HepG2 (cell line): Measurements from ENCODE around the gene GLG1. TPM values are rescaled to one million over a fixed set of nuclear protein-coding genes. Genes with fewer than 3 reads are reported as not detected.

Experiments used
- ATAC-seq: fragments of 200-7000 bp; cut with Tn5 transposase; 3 replicates; pipeline ENCODE4 v1.9.1; 2020; ENCODE audit warnings: mild to moderate bottlenecking, moderate library complexity
- BruUV-seq: library from RNA; stranded (reverse); fragments of 400-500 nt; replicated peaks from 2 replicates; lab custom pipeline; 2021; lab: Mats Ljungman, UMichigan
- CTCF ChIA-PET: fragments of 300-600 bp; formaldehyde crosslinking; extraction: SDS; loops from one replicate; lab custom pipeline; 2021; ENCODE audit warnings: low total read pairs, inconsistent platforms, low intra/inter-chr PET ratio; lab: Yijun Ruan, JAX
- POLR2A ChIA-PET: fragments of 350-600 bp; sonication (Branson Sonifier 250); formaldehyde crosslinking; loops from one replicate; lab custom pipeline; 2020; ENCODE audit warnings: antibody characterized with exemption, inconsistent platforms; lab: Yijun Ruan, JAX
- DNase-seq: peaks from one replicate; pipeline ENCODE4 v3.0.0-alpha.2; 2015; ENCODE audit warnings: low spot score
- FAIRE-seq: peaks from 3 replicates; lab custom pipeline; 2011; peaks lifted over from hg19 to GRCh38; lab: Jason Lieb, UNC
- H2AFZ ChIP-seq: one replicate; pipeline ENCODE4 v1.6.1; 2011; ENCODE audit warnings: low read length, inconsistent platforms
- H3K27ac ChIP-seq: fragments of 300-600 bp; 3 replicates; pipeline ENCODE4 v1.8.0; 2011; ENCODE audit warnings: mixed run types, mild to moderate bottlenecking, mixed read lengths, low read length, inconsistent platforms; ENCODE audit not compliant: insufficient read depth; ENCODE audit errors: extremely low read length
- H3K27me3 ChIP-seq, 2 experiments: fragments of 200-600 bp in 1 of 2; 2 replicates in 1 of 2; 3 replicates in 1 of 2; pipeline versions ENCODE4 v1.6.0 to v1.8.0; 2011; ENCODE audit warnings: low read length in 2 of 2, mild to moderate bottlenecking in 2 of 2, moderate library complexity in 2 of 2, inconsistent platforms in 1 of 2; ENCODE audit not compliant: insufficient read depth in 2 of 2, control insufficient read depth in 1 of 2
- H3K36me3 ChIP-seq, 2 experiments: fragments of 200-600 bp in 1 of 2; replicated peaks in 1 of 2; 2 replicates in 1 of 2; 3 replicates in 1 of 2; pipeline versions ENCODE4 v1.5.1 to v1.8.0; 2011; ENCODE audit warnings: low read length in 2 of 2, inconsistent platforms in 1 of 2; ENCODE audit not compliant: insufficient read depth in 2 of 2, control insufficient read depth in 1 of 2
- H3K4me1 ChIP-seq: 2 replicates; pipeline ENCODE4 v1.5.1; 2012; ENCODE audit warnings: low read length, inconsistent platforms; ENCODE audit not compliant: insufficient read depth
- H3K4me2 ChIP-seq: 2 replicates; pipeline ENCODE4 v1.6.0; 2011; ENCODE audit warnings: low read depth, low read length, inconsistent platforms
- H3K4me3 ChIP-seq, 3 experiments: fragments of 200-600 bp in 1 of 3; sonication (generic), shearing (Covaris generic) in 1 of 3; replicated peaks in 1 of 3; 2 replicates each; pipeline ENCODE4 v1.5.1; 2011 to 2016; ENCODE audit warnings: low read length in 3 of 3, inconsistent platforms in 2 of 3, low read depth in 2 of 3, mild to moderate bottlenecking in 2 of 3, control low read depth in 1 of 3, mixed read lengths in 1 of 3; ENCODE audit not compliant: insufficient read depth in 1 of 3
- H3K79me2 ChIP-seq: one replicate; pipeline ENCODE4 v1.6.1; 2011; ENCODE audit warnings: low read length, inconsistent platforms; ENCODE audit not compliant: insufficient read depth
- H3K9ac ChIP-seq: 2 replicates; pipeline ENCODE4 v1.6.0; 2011; ENCODE audit warnings: mild to moderate bottlenecking, low read depth, low read length, inconsistent platforms; ENCODE audit not compliant: insufficient read depth
- H3K9me3 ChIP-seq: 2 replicates; pipeline ENCODE4 v1.5.1; 2012; ENCODE audit warnings: mild to moderate bottlenecking, low read length
- H4K20me1 ChIP-seq: 2 replicates; pipeline ENCODE4 v1.6.0; 2011; ENCODE audit warnings: inconsistent platforms, mild to moderate bottlenecking, low read length, moderate library complexity; ENCODE audit not compliant: insufficient read depth
- DMAP1 ChIP-seq: IDR thresholded peaks from 2 replicates; pipeline ENCODE4 v1.6.1; 2016
- MED8 ChIP-seq: sonication (generic); formaldehyde crosslinking; IDR thresholded peaks from 2 replicates; pipeline ENCODE4 v1.8.1; 2023; ENCODE audit warnings: mild to moderate bottlenecking, missing genetic modification reagents; ENCODE audit not compliant: insufficient replicate concordance
- MEIS1 ChIP-seq: sonication (generic); formaldehyde crosslinking; IDR thresholded peaks from 2 replicates; pipeline ENCODE4 v1.9.0; 2021; ENCODE audit warnings: mild to moderate bottlenecking, missing genetic modification reagents, moderate library complexity, borderline replicate concordance
- PAF1 ChIP-seq: IDR thresholded peaks from 2 replicates; pipeline ENCODE4 v1.6.1; 2016; ENCODE audit warnings: missing genetic modification reagents, missing compliant biosample characterization
- RARA ChIP-seq: IDR thresholded peaks from 2 replicates; pipeline ENCODE4 v1.6.1; 2016; ENCODE audit warnings: missing genetic modification reagents, missing compliant biosample characterization
- ZZZ3 ChIP-seq: sonication (generic); formaldehyde crosslinking; IDR thresholded peaks from 2 replicates; pipeline ENCODE4 v1.4.0; 2020; ENCODE audit warnings: missing genetic modification reagents, mild to moderate bottlenecking, borderline replicate concordance
- WGBS: methylation state at CpG from one replicate; pipeline ENCODE4 v1.1.6; 2017; ENCODE audit warnings: low lambda C conversion rate; 5-methylcytosine and 5-hydroxymethylcytosine counted together
- in situ Hi-C: cut with HindIII; loops from 2 replicates; pipeline ENCODE4 v1.10.0; 2017; ENCODE audit warnings: low pct_unique_long_range_greater_than_20kb; ENCODE audit not compliant: extremely low pct_ligation_motif_present
- intact Hi-C: fragments of 100-400 bp; cut with micrococcal nuclease; formaldehyde crosslinking; loops from one replicate; pipeline ENCODE4 v1.10.0; 2022; ENCODE audit not compliant: unreplicated experiment
- polyA plus RNA-seq, 8 experiments: library from polyadenylated mRNA; depleted of rRNA in 3 of 8; stranded (reverse) in 7 of 8; unstranded in 1 of 8; fragments of >200 nt; fragmentation: Illumina TruSeq in 4 of 8; extraction: Trizol in 4 of 8; gene quantifications; 2 replicates each; pipeline versions ENCODE4 v1.2.1 to v1.2.3, GENCODE V29; 2011 to 2016; ENCODE audit warnings: low read depth in 4 of 8, missing spikeins in 1 of 8, mixed read lengths in 1 of 8; ENCODE audit not compliant: insufficient read depth in 1 of 8
- total RNA-seq, 5 experiments: library from RNA; depleted of rRNA; stranded (reverse); fragments of >200 nt; fragmentation: Illumina TruSeq; extraction: Trizol; gene quantifications; 2 replicates each; pipeline ENCODE4 v1.2.3, GENCODE V29; 2016; ENCODE audit warnings: low read depth in 1 of 5
- TF ChIP-seq, protein P1 (sequence below): sonication (generic); formaldehyde crosslinking; IDR thresholded peaks from 2 replicates; pipeline ENCODE4 v1.4.0; 2020; ENCODE audit warnings: missing genetic modification reagents

Gene GLG1
- total and polyA plus RNA-seq, 2 of the 13 experiments (the other 11 are each of a cell fraction or from before 2014, with no cell fraction given), result 87.7 to 141 TPM

DNA sequence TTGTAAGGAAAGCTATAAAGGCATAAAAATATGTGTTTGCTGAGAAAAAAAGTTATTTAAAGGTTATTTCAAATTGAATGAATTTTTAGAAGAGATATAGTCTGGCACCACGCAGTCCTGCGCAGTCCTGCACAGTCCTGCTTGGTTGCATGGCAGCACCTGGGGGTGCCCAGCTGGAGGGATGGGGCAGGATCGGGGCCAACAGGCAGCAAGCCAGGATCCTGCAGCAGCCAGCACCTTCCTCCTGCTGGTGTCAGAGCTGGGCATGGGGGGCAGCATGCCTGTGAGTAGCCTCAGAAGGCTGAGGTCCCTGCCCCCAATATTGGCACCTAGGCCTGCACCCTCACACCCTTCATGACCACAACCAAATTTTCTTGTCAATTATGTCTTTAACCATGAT lies 46.0 kb downstream of the GLG1 start:
- H3K9ac ChIP-seq, result no peak overlapping the region
- WGBS, result 96% methylated on average over 3 of the region's 3 CpGs
- H4K20me1 ChIP-seq, result peaks cover 3% of the 10 kb centered on the region; the same call in 1 of the 2 replicates
- TF ChIP-seq ZZZ3, result no peak
- TF ChIP-seq PAF1 (CRISPR knock-in tag), result no peak
- no peak for TF ChIP-seq MEIS1 (CRISPR knock-in tag)
- TF ChIP-seq, protein P1, sequence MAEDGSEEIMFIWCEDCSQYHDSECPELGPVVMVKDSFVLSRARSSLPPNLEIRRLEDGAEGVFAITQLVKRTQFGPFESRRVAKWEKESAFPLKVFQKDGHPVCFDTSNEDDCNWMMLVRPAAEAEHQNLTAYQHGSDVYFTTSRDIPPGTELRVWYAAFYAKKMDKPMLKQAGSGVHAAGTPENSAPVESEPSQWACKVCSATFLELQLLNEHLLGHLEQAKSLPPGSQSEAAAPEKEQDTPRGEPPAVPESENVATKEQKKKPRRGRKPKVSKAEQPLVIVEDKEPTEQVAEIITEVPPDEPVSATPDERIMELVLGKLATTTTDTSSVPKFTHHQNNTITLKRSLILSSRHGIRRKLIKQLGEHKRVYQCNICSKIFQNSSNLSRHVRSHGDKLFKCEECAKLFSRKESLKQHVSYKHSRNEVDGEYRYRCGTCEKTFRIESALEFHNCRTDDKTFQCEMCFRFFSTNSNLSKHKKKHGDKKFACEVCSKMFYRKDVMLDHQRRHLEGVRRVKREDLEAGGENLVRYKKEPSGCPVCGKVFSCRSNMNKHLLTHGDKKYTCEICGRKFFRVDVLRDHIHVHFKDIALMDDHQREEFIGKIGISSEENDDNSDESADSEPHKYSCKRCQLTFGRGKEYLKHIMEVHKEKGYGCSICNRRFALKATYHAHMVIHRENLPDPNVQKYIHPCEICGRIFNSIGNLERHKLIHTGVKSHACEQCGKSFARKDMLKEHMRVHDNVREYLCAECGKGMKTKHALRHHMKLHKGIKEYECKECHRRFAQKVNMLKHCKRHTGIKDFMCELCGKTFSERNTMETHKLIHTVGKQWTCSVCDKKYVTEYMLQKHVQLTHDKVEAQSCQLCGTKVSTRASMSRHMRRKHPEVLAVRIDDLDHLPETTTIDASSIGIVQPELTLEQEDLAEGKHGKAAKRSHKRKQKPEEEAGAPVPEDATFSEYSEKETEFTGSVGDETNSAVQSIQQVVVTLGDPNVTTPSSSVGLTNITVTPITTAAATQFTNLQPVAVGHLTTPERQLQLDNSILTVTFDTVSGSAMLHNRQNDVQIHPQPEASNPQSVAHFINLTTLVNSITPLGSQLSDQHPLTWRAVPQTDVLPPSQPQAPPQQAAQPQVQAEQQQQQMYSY (CRISPR knock-in tag), result no peak
- H3K4me1 ChIP-seq, result peaks cover 12% of the 10 kb centered on the region
- H3K27ac ChIP-seq, result no peak overlapping the region
- no peaks in the 10 kb centered on the region for H3K9me3 ChIP-seq
- peaks cover 0 to 16% of the 10 kb centered on the region in 2 experiments; a peak in 2 of 5 replicates for H3K36me3 ChIP-seq
- no peaks in the 10 kb centered on the region for H3K27me3 ChIP-seq
- FAIRE-seq, result no peak
- no peak overlapping the region for H3K4me3 ChIP-seq
- intact Hi-C loops, result no loop called here
- no peak for DNase-seq
- in situ Hi-C loops, result no loop called here
- no peak overlapping the region for H3K4me2 ChIP-seq
- CTCF ChIA-PET, result no interaction called here
- H3K79me2 ChIP-seq, result peaks cover 62% of the 10 kb centered on the region
- no peak overlapping the region for H2AFZ ChIP-seq
- ATAC-seq, result peak; percentile 42
- no TSS peak for BruUV-seq
- POLR2A ChIA-PET, result no interaction called here

DNA sequence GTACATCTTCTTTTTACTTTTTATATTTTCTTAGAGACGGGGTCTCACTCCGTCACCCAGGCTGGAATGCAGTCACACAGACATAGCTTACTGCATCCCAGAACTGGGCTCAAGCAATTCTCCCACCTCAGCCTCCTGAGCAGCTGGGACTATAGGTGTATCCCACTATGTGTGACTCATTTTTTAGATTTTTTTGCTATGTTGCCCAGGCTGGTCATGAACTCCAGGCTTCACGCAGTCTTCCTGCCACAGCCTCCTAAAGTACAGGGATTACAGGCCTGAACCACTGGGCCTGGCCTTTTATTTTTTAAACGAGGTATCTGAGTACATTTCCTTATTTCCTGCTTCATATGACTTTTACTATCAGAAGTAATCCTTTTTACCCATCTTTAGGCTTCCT lies 48.0 kb downstream of the GLG1 start:
- H3K4me1 ChIP-seq, result peaks cover 1% of the 10 kb centered on the region
- no TSS peak for BruUV-seq
- no peak overlapping the region for H3K27ac ChIP-seq
- 92% methylated on average over 4 of the region's 4 CpGs for WGBS
- peaks cover 3% of the 10 kb centered on the region; the same call in 1 of the 2 replicates for H4K20me1 ChIP-seq
- intact Hi-C loops, result no loop called here
- ChIA-PET CTCF (no interaction called here), POLR2A (no interaction called here)
- peaks cover 42% of the 10 kb centered on the region for H3K79me2 ChIP-seq
- ATAC-seq (no peak), FAIRE-seq (no peak), DNase-seq (no peak)
- no peak overlapping the region for H3K4me2 ChIP-seq
- H2AFZ ChIP-seq, result no peak overlapping the region
- TF ChIP-seq MED8, result no peak
- no peak for TF ChIP-seq RARA (CRISPR knock-in tag)
- TF ChIP-seq DMAP1 (CRISPR knock-in tag), result no peak
- no peak for TF ChIP-seq MEIS1 (CRISPR knock-in tag)
- in situ Hi-C loops, result no loop called here
- H3K9ac ChIP-seq, result no peak overlapping the region
- H3K4me3 ChIP-seq, result no peak overlapping the region
- no peaks in the 10 kb centered on the region for H3K9me3 ChIP-seq
- no peaks in the 10 kb centered on the region for H3K27me3 ChIP-seq
- peaks cover 0 to 12% of the 10 kb centered on the region in 2 experiments; a peak in 1 of 5 replicates for H3K36me3 ChIP-seq
